Right lobe of liver (tissue), 4 donors: ENCODE results near the gene ACTL9.

Source experiments
- CTCF ChIP-seq, 4 donors: fragments of 200-600 bp in 3 of 4; fragments of 450-650 bp in 1 of 4; IDR thresholded peaks; one replicate each; pipeline versions ENCODE4 v1.5.1 to v1.8.0; 2016 to 2022; ENCODE audit warnings: antibody characterized with exemption in 4 of 4, mild to moderate bottlenecking in 2 of 4
- POLR2A ChIP-seq: fragments of 450-650 bp; IDR thresholded peaks from one replicate; pipeline ENCODE4 v1.6.1; 2017; ENCODE audit warnings: antibody characterized with exemption, mild to moderate bottlenecking
- donor health status: DM: no; HTN: no; CAD: no.
- donor health status: DM: no; HTN: no; CAD: no.
- donor health status: DM: no; HTN: yes; CAD: no.

GRCh38 chr19:8731428-8732169, 33.0 kb upstream of the ACTL9 start:
- TF ChIP-seq CTCF (IDR thresholded peaks at IDR 0.05) (no peak), POLR2A (no peak)
